Panc1 (cell line): ENCODE results near the gene RPL36AL. TPM values are rescaled to one million over a fixed set of nuclear protein-coding genes. Genes with fewer than 3 reads are reported as not detected.

Source experiments
- ATAC-seq: fragments of 200-7000 bp; cut with Tn5 transposase; 2 replicates; pipeline ENCODE4 v1.9.1; 2020; ENCODE audit warnings: mild to moderate bottlenecking, moderate library complexity
- BruUV-seq: library from RNA; stranded (reverse); fragments of 400-500 nt; replicated peaks from 2 replicates; lab custom pipeline; 2021; lab: Mats Ljungman, UMichigan
- CTCF ChIA-PET: fragments of 300-600 bp; sonication (Branson Sonifier 250); formaldehyde crosslinking; loops from one replicate; lab custom pipeline; 2022; ENCODE audit warnings: antibody characterized with exemption; lab: Charles Lee
- POLR2A ChIA-PET: fragments of 300-600 bp; sonication (Branson Sonifier 250); formaldehyde crosslinking; loops from one replicate; lab custom pipeline; 2022; ENCODE audit warnings: antibody characterized with exemption; lab: Charles Lee
- DNase-seq: peaks from one replicate; pipeline ENCODE4 v3.0.0-alpha.2; 2010; ENCODE audit warnings: low read depth, low spot score
- H3K27ac ChIP-seq: 2 replicates; pipeline ENCODE4 v1.5.1; 2011; ENCODE audit warnings: mild to moderate bottlenecking, low read length, inconsistent platforms
- H3K27me3 ChIP-seq: fragments of 200-500 bp; sonication (Bioruptor generic); 2 replicates; pipeline ENCODE4 v1.6.0; 2014; ENCODE audit warnings: low read length, inconsistent platforms; ENCODE audit not compliant: control insufficient read depth, insufficient read depth
- H3K36me3 ChIP-seq: fragments of 200-500 bp; sonication (Bioruptor generic); 2 replicates; pipeline ENCODE4 v1.5.1; 2014; ENCODE audit warnings: inconsistent platforms, mild to moderate bottlenecking, low read length, moderate library complexity; ENCODE audit not compliant: control insufficient read depth, insufficient read depth
- H3K4me1 ChIP-seq: 2 replicates; pipeline ENCODE4 v1.5.1; 2011; ENCODE audit warnings: inconsistent platforms, mild to moderate bottlenecking, low read length, moderate library complexity; ENCODE audit not compliant: control insufficient read depth, insufficient read depth
- H3K4me3 ChIP-seq, 2 experiments: 2 replicates each; pipeline ENCODE4 v1.5.1; 2011 to 2012; ENCODE audit warnings: low read depth in 2 of 2, low read length in 2 of 2, mild to moderate bottlenecking in 2 of 2, inconsistent platforms in 1 of 2, moderate library complexity in 1 of 2
- H3K9me3 ChIP-seq: fragments of 200-500 bp; sonication (Bioruptor generic); 2 replicates; pipeline ENCODE4 v1.5.1; 2014; ENCODE audit warnings: low read depth, mild to moderate bottlenecking, inconsistent platforms, low read length, moderate library complexity; ENCODE audit not compliant: control insufficient read depth, insufficient read depth
- CTCF ChIP-seq: fragments of 450-650 bp; IDR thresholded peaks from 2 replicates; pipeline ENCODE4 v1.5.1; 2017; ENCODE audit warnings: mild to moderate bottlenecking
- POLR2AphosphoS5 ChIP-seq: IDR thresholded peaks from 2 replicates; pipeline ENCODE4 v1.6.1; 2012; ENCODE audit warnings: mild to moderate bottlenecking, low read depth, low read length, moderate library complexity
- REST ChIP-seq, 2 experiments: IDR thresholded peaks; 2 replicates each; pipeline ENCODE4 v1.6.1; 2011 to 2012; ENCODE audit warnings: low read depth in 2 of 2, control low read depth in 1 of 2, low read length in 1 of 2, mild to moderate bottlenecking in 1 of 2, moderate library complexity in 1 of 2; ENCODE audit not compliant: insufficient read depth in 1 of 2
- SIN3A ChIP-seq: IDR thresholded peaks from 2 replicates; pipeline ENCODE4 v1.6.1; 2012; ENCODE audit warnings: low read depth, mild to moderate bottlenecking, low read length, moderate library complexity, borderline replicate concordance; ENCODE audit not compliant: insufficient read depth
- TCF7L2 ChIP-seq: IDR thresholded peaks from 2 replicates; pipeline ENCODE4 v1.6.1; 2011; ENCODE audit warnings: mild to moderate bottlenecking, low read depth, low read length, inconsistent platforms
- in situ Hi-C: cut with HindIII; loops from 2 replicates; pipeline ENCODE4 v1.10.0; 2016; ENCODE audit warnings: low sequenced_read_pairs, low pct_unique_long_range_greater_than_20kb
- intact Hi-C: fragments of 100-400 bp; cut with micrococcal nuclease; formaldehyde crosslinking; loops from one replicate; pipeline ENCODE4 v1.10.0; 2022; ENCODE audit not compliant: unreplicated experiment
- total RNA-seq: library from RNA; stranded (reverse); gene quantifications from one replicate; pipeline ENCODE4 v1.2.1, GENCODE V29; 2021; ENCODE audit not compliant: unreplicated experiment

Gene RPL36AL
- total RNA-seq, 1 experiment from 2014 or later: 136 TPM

GRCh38 chr14:49634547-49635334 is 14.3 kb upstream of the RPL36AL start, which contains the start of gene DNAAF2 (continued):
- no peak for TF ChIP-seq TCF7L2

GRCh38 chr14:49633640-49634546 is 13.5 kb upstream of the RPL36AL start:
- intact Hi-C loops (loop anchor here (5.0 kb wide), 1 partner anchor 133 kb away; the partner anchor contains the start of gene KLHDC2), in situ Hi-C loops (no loop called here)
- ChIA-PET CTCF (interaction anchor here (0.6 to 1.6 kb wide), 4 partner anchors 8 to 220 kb away, joined by 3 to 5 read pairs (median 4); partner anchors contain the start of gene NEMF), POLR2A (interaction anchor here (0.5 to 0.7 kb wide), 4 partner anchors 24 to 474 kb away, joined by 3 to 7 read pairs (median 4); partner anchors contain the start of gene POLE2)
- H3K27ac ChIP-seq: peak overlapping the region; percentile 96
- peak overlapping the region; percentile 75 to 92 for H3K4me3 ChIP-seq
- no TSS peak for BruUV-seq
- TF ChIP-seq POLR2AphosphoS5: no peak
- no peak for TF ChIP-seq REST (IDR thresholded peaks at IDR 0.05; ENCODE audit: insufficient read depth in 1 of 2, low read depth in 2 of 2, low read length in 1 of 2)
- TF ChIP-seq CTCF: peak; percentile 89
- no peaks in the 10 kb centered on the region for H3K27me3 ChIP-seq
- H3K36me3 ChIP-seq: no peaks in the 10 kb centered on the region; the same call in none of the 2 replicates
- DNase-seq (peak; percentile 61), ATAC-seq (peak; percentile 93)
- H3K9me3 ChIP-seq: no peaks in the 10 kb centered on the region
- no peaks in the 10 kb centered on the region for H3K4me1 ChIP-seq

GRCh38 chr14:49623941-49624839 is 3.8 kb upstream of the RPL36AL start:
- ATAC-seq (no peak), DNase-seq (no peak)
- ChIA-PET CTCF (no interaction called here), POLR2A (interaction anchor here (0.7 kb wide), 1 partner anchor 214 kb away, joined by 3 read pairs; no protein-coding TSS in a partner anchor)
- Histone ChIP-seq H3K36me3 (peaks cover 13% of the 10 kb centered on the region), H3K4me1 (peaks cover 3% of the 10 kb centered on the region), H3K4me3 (peak overlapping the region; percentile 39 to 95), H3K9me3 (no peaks in the 10 kb centered on the region), H3K27ac (peak overlapping the region; percentile 88), H3K27me3 (no peaks in the 10 kb centered on the region)
- in situ Hi-C loops: no loop called here
- no TSS peak for BruUV-seq
- TF ChIP-seq REST (IDR thresholded peaks at IDR 0.05; ENCODE audit: insufficient read depth in 1 of 2, low read depth in 2 of 2, low read length in 1 of 2): no peak
- no peak for TF ChIP-seq TCF7L2
- no peak for TF ChIP-seq SIN3A
- TF ChIP-seq POLR2AphosphoS5: no peak
- TF ChIP-seq CTCF: no peak
- intact Hi-C loops: no loop called here
